K562 (cell line): Measurements from ENCODE around the gene PKHD1. TPM values are rescaled to one million over a fixed set of nuclear protein-coding genes. Genes with fewer than 3 reads are reported as not detected.

Experiments used
- CBFB ChIP-seq: sonication (generic); formaldehyde crosslinking; IDR thresholded peaks from 2 replicates; pipeline ENCODE4 v1.4.0; 2020; ENCODE audit warnings: mild to moderate bottlenecking, missing genetic modification reagents
- CREBBP ChIP-seq: IDR thresholded peaks from one replicate; pipeline ENCODE4 v1.6.1; 2012; ENCODE audit warnings: low read depth, mild to moderate bottlenecking, control low read depth, inconsistent platforms, low read length
- GATAD2B ChIP-seq: fragments of 450-650 bp; IDR thresholded peaks from 2 replicates; pipeline ENCODE4 v1.6.1; 2017; ENCODE audit warnings: mild to moderate bottlenecking, borderline replicate concordance
- HDAC2 ChIP-seq: fragments of 450-650 bp; IDR thresholded peaks from 2 replicates; pipeline ENCODE4 v1.6.1; 2016; ENCODE audit warnings: mild to moderate bottlenecking
- HDAC3 ChIP-seq: fragments of 450-650 bp; IDR thresholded peaks from 2 replicates; pipeline ENCODE4 v1.6.1; 2018; ENCODE audit warnings: borderline replicate concordance, mild to moderate bottlenecking, moderate library complexity; ENCODE audit not compliant: partially characterized antibody
- KLF1 ChIP-seq: fragments of 450-650 bp; IDR thresholded peaks from 2 replicates; pipeline ENCODE4 v1.6.1; 2016; ENCODE audit warnings: missing genetic modification characterization, missing compliant biosample characterization
- PML ChIP-seq: IDR thresholded peaks from 2 replicates; pipeline ENCODE4 v1.6.1; 2012; ENCODE audit warnings: low read length, inconsistent platforms
- PRPF4 ChIP-seq: fragments of 200-400 bp; formaldehyde crosslinking; IDR thresholded peaks from one replicate; pipeline ENCODE4 v1.6.1; 2017; ENCODE audit warnings: low read length, low read depth, mild to moderate bottlenecking; ENCODE audit not compliant: insufficient read depth, poor library complexity, severe bottlenecking
- THRAP3 ChIP-seq: fragments of 450-650 bp; IDR thresholded peaks from 2 replicates; pipeline ENCODE4 v1.6.1; 2016; ENCODE audit warnings: mild to moderate bottlenecking, inconsistent platforms, borderline replicate concordance
- TRIM28 ChIP-seq: fragments of 450-650 bp; IDR thresholded peaks from 2 replicates; pipeline ENCODE4 v1.6.1; 2017
- ZNF217 ChIP-seq: sonication (generic); formaldehyde crosslinking; IDR thresholded peaks from 2 replicates; pipeline ENCODE4 v1.8.0; 2022; ENCODE audit warnings: mild to moderate bottlenecking, missing genetic modification reagents
- ZNF384 ChIP-seq: IDR thresholded peaks from 2 replicates; pipeline ENCODE4 v1.6.1; 2012; ENCODE audit warnings: low read depth, low read length, improper control_type of control experiment
- ZNF77 ChIP-seq: fragments of 250-450 bp; sonication (Bioruptor Pico); IDR thresholded peaks from 2 replicates; pipeline ENCODE4 v1.5.0; 2020
- polyA plus RNA-seq, 8 experiments: library from polyadenylated mRNA; depleted of rRNA in 4 of 8; stranded (reverse) in 5 of 8; unstranded in 3 of 8; fragments of >200 nt; fragmentation: Nextera tagmentation in 2 of 8; fragmentation: Illumina TruSeq in 1 of 8; extraction: Ambion mirVana in 2 of 8; extraction: Trizol in 1 of 8; gene quantifications; 2 replicates each; pipeline versions ENCODE4 v1.2.1 to v1.2.3, GENCODE V29; 2011 to 2014; ENCODE audit warnings: inconsistent platforms in 1 of 8, missing spikeins in 1 of 8
- total RNA-seq, 7 experiments: library from RNA; depleted of rRNA in 6 of 7; stranded (reverse); fragments of >200 nt in 6 of 7; fragmentation: Illumina TruSeq in 2 of 7; extraction: Trizol in 2 of 7; gene quantifications; 2 replicates each; pipeline versions ENCODE4 v1.2.1 to v1.2.3, GENCODE V29; 2011 to 2021; ENCODE audit warnings: low replicate concordance in 1 of 7
- TF ChIP-seq, protein P1 (sequence below): fragments of 250-450 bp; sonication (Bioruptor Pico); IDR thresholded peaks from 2 replicates; pipeline ENCODE4 v1.5.0; 2022; ENCODE audit warnings: mild to moderate bottlenecking
- TF ChIP-seq, protein P2 (sequence below): fragments of 250-450 bp; sonication (Bioruptor Pico); IDR thresholded peaks from 2 replicates; pipeline ENCODE4 v1.4.0; 2020
- TF ChIP-seq, protein P3 (sequence below), 2 experiments: fragments of 450-650 bp in 1 of 2; IDR thresholded peaks; 2 replicates each; pipeline ENCODE4 v1.6.1; 2011 to 2017; ENCODE audit warnings: low read depth in 2 of 2, antibody characterized with exemption in 1 of 2, borderline replicate concordance in 1 of 2, low read length in 1 of 2, mild to moderate bottlenecking in 1 of 2, mixed read lengths in 1 of 2; ENCODE audit not compliant: control insufficient read depth in 1 of 2
- TF ChIP-seq, protein P4 (sequence below), 3 experiments: fragments of 200-800 bp in 1 of 3; sonication (Bioruptor generic) in 1 of 3; sonication (generic) in 1 of 3; formaldehyde crosslinking in 1 of 3; IDR thresholded peaks; 2 replicates each; pipeline versions ENCODE4 v1.6.1 to v1.8.0; 2016 to 2022; ENCODE audit warnings: mild to moderate bottlenecking in 2 of 3, missing compliant biosample characterization in 2 of 3, missing genetic modification characterization in 2 of 3, missing genetic modification reagents in 1 of 3
- TF ChIP-seq, protein P5 (sequence below): fragments of 250-450 bp; sonication (Bioruptor Pico); IDR thresholded peaks from 2 replicates; pipeline ENCODE4 v1.4.0; 2020; ENCODE audit warnings: borderline replicate concordance

PKHD1 gene
- total and polyA plus RNA-seq, 9 of the 15 experiments (the other 6 are each of a cell fraction or from before 2014, with no cell fraction given), result 0.01 to 0.04 (median 0.01) TPM; not detected in 6

DNA sequence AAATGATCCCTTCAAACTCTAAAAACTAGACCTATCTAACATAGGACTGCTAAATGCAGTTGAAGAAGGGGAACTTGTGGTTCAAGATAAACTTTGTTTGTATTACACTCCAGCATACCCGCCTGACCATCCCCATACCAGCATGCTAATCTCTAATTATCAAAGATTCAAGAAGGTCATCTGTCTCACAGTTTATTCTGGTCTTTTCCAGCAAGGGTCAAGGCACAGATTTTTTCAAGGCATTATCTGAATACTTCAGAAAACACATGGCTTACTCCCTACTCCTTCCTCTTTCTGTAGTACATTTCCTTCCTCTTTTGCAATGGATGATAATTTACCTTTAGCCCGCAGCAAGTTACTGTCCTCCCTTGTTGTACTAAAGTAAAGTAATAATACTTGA, 174.1 kb downstream of the PKHD1 start (continued):
- TF ChIP-seq, protein P1, sequence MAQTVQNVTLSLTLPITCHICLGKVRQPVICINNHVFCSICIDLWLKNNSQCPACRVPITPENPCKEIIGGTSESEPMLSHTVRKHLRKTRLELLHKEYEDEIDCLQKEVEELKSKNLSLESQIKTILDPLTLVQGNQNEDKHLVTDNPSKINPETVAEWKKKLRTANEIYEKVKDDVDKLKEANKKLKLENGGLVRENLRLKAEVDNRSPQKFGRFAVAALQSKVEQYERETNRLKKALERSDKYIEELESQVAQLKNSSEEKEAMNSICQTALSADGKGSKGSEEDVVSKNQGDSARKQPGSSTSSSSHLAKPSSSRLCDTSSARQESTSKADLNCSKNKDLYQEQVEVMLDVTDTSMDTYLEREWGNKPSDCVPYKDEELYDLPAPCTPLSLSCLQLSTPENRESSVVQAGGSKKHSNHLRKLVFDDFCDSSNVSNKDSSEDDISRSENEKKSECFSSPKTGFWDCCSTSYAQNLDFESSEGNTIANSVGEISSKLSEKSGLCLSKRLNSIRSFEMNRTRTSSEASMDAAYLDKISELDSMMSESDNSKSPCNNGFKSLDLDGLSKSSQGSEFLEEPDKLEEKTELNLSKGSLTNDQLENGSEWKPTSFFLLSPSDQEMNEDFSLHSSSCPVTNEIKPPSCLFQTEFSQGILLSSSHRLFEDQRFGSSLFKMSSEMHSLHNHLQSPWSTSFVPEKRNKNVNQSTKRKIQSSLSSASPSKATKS (CRISPR knock-in tag), result no peak
- TF ChIP-seq CBFB (CRISPR knock-in tag) (no peak), HDAC3 (no peak), TRIM28 (no peak), KLF1 (no peak), ZNF384 (no peak), THRAP3 (no peak), HDAC2 (0 out of 2 replicates have a peak, but pooled peaks have one; percentile 37), ZNF217 (no peak), PRPF4 (no peak), CREBBP (no peak), ZNF77 (CRISPR knock-in tag) (no peak), GATAD2B (no peak), PML (peak; percentile 86; the same call in 1 of the 2 replicates)
- TF ChIP-seq, protein P2, sequence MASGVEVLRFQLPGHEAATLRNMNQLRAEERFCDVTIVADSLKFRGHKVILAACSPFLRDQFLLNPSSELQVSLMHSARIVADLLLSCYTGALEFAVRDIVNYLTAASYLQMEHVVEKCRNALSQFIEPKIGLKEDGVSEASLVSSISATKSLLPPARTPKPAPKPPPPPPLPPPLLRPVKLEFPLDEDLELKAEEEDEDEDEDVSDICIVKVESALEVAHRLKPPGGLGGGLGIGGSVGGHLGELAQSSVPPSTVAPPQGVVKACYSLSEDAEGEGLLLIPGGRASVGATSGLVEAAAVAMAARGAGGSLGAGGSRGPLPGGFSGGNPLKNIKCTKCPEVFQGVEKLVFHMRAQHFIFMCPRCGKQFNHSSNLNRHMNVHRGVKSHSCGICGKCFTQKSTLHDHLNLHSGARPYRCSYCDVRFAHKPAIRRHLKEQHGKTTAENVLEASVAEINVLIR (CRISPR knock-in tag), result no peak
- TF ChIP-seq, protein P3, sequence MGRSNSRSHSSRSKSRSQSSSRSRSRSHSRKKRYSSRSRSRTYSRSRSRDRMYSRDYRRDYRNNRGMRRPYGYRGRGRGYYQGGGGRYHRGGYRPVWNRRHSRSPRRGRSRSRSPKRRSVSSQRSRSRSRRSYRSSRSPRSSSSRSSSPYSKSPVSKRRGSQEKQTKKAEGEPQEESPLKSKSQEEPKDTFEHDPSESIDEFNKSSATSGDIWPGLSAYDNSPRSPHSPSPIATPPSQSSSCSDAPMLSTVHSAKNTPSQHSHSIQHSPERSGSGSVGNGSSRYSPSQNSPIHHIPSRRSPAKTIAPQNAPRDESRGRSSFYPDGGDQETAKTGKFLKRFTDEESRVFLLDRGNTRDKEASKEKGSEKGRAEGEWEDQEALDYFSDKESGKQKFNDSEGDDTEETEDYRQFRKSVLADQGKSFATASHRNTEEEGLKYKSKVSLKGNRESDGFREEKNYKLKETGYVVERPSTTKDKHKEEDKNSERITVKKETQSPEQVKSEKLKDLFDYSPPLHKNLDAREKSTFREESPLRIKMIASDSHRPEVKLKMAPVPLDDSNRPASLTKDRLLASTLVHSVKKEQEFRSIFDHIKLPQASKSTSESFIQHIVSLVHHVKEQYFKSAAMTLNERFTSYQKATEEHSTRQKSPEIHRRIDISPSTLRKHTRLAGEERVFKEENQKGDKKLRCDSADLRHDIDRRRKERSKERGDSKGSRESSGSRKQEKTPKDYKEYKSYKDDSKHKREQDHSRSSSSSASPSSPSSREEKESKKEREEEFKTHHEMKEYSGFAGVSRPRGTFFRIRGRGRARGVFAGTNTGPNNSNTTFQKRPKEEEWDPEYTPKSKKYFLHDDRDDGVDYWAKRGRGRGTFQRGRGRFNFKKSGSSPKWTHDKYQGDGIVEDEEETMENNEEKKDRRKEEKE (IDR thresholded peaks at IDR 0.05; ENCODE audit: borderline replicate concordance in 1 of 2, control insufficient read depth in 1 of 2, low read depth in 2 of 2, low read length in 1 of 2), result no peak
- TF ChIP-seq, protein P4, sequence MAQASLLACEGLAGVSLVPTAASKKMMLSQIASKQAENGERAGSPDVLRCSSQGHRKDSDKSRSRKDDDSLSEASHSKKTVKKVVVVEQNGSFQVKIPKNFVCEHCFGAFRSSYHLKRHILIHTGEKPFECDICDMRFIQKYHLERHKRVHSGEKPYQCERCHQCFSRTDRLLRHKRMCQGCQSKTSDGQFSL (CRISPR knock-in tag; IDR thresholded peaks at IDR 0.05), result no peak
- TF ChIP-seq, protein P4 (tag; IDR thresholded peaks at IDR 0.05), result no peak
- TF ChIP-seq, protein P5, sequence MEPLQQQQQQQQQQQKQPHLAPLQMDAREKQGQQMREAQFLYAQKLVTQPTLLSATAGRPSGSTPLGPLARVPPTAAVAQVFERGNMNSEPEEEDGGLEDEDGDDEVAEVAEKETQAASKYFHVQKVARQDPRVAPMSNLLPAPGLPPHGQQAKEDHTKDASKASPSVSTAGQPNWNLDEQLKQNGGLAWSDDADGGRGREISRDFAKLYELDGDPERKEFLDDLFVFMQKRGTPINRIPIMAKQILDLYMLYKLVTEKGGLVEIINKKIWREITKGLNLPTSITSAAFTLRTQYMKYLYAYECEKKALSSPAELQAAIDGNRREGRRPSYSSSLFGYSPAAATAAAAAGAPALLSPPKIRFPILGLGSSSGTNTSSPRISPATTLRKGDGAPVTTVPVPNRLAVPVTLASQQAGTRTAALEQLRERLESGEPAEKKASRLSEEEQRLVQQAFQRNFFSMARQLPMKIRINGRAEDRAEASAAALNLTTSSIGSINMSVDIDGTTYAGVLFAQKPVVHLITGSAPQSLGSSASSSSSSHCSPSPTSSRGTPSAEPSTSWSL, result no peak
